Right forelimb (tissue), 1 donor: Measurements from ENCODE around the gene EEF2K.

ENCODE experiments used
- DNase-seq: peaks from one replicate; pipeline ENCODE4 v3.0.0-alpha.2; 2018

EEF2K gene

GRCh38 chr16:22255335-22255734 is 49.3 kb downstream of the EEF2K start:
- no peak for DNase-seq

- DNase-seq, result no peak
Measured at GRCh38 chr16:22257440-22257839, 51.4 kb downstream of the EEF2K start.

- DNase-seq, result no peak
Measured at GRCh38 chr16:22260490-22260889, 54.4 kb downstream of the EEF2K start.

GRCh38 chr16:22262460-22262859 is 56.4 kb downstream of the EEF2K start:
- no peak for DNase-seq

- no peak for DNase-seq
Measured at GRCh38 chr16:22264786-22265185, 58.7 kb downstream of the EEF2K start.

GRCh38 chr16:22265351-22265750 is 59.3 kb downstream of the EEF2K start:
- DNase-seq, result no peak

GRCh38 chr16:22266546-22266945 is 60.5 kb downstream of the EEF2K start:
- DNase-seq, result no peak

- DNase-seq, result no peak
Measured at GRCh38 chr16:22267764-22268163, 61.7 kb downstream of the EEF2K start.

GRCh38 chr16:22270525-22270924 is 64.4 kb downstream of the EEF2K start:
- no peak for DNase-seq

GRCh38 chr16:22272870-22273650 is 67.0 kb downstream of the EEF2K start:
- DNase-seq, result no peak

- no peak for DNase-seq
Measured at GRCh38 chr16:22274916-22275315, 68.8 kb downstream of the EEF2K start.

GRCh38 chr16:22278441-22279230 is 72.6 kb downstream of the EEF2K start:
- DNase-seq, result no peak

GRCh38 chr16:22282254-22282892 is 76.3 kb downstream of the EEF2K start:
- no peak for DNase-seq

GRCh38 chr16:22284637-22285036 is 78.6 kb downstream of the EEF2K start:
- DNase-seq, result no peak

GRCh38 chr16:22285080-22285479 is 79.0 kb downstream of the EEF2K start:
- no peak for DNase-seq

- DNase-seq, result no peak
Measured at GRCh38 chr16:22291020-22291419, 84.9 kb downstream of the EEF2K start.

GRCh38 chr16:22291860-22292318 is 85.8 kb downstream of the EEF2K start:
- no peak for DNase-seq

- DNase-seq, result no peak
Measured at GRCh38 chr16:22292320-22292719, 86.2 kb downstream of the EEF2K start.

- DNase-seq, result no peak
Measured at GRCh38 chr16:22293137-22294106, 87.3 kb downstream of the EEF2K start.

- DNase-seq, result no peak
Measured at GRCh38 chr16:22296225-22297113, 90.4 kb downstream of the EEF2K start.
